ENCODE results near the gene SPATA31D3.
"Not testable (repeated sequence)": the region's sequence is repeated elsewhere in the genome, so short reads cannot be mapped to it uniquely, and the experiment has no call there.

Gene SPATA31D3

GRCh38 chr9:81943393-81943792 is at the start of gene SPATA31D3:
SPATA31D3 (plus strand) TSS chr9:81943500; CDS start chr9:81943586, 86 bp downstream.
- DNase-seq, result not testable (repeated sequence)

GRCh38 chr9:81893929-81894328 is 49.4 kb upstream of the SPATA31D3 start:
- DNase-seq, result no peak

GRCh38 chr9:81894891-81895290 is 48.4 kb upstream of the SPATA31D3 start:
- no peak for DNase-seq

GRCh38 chr9:81896070-81896469 is 47.2 kb upstream of the SPATA31D3 start:
- DNase-seq, result no peak

GRCh38 chr9:81898851-81899250 is 44.4 kb upstream of the SPATA31D3 start:
- DNase-seq, result no peak

- no peak for DNase-seq
Measured at GRCh38 chr9:81902196-81902595, 41.1 kb upstream of the SPATA31D3 start.

GRCh38 chr9:81902626-81903025 is 40.7 kb upstream of the SPATA31D3 start:
- no peak for DNase-seq

- DNase-seq, result no peak
Measured at GRCh38 chr9:81906671-81907070, 36.6 kb upstream of the SPATA31D3 start.

- DNase-seq, result no peak
Measured at GRCh38 chr9:81912135-81912534, 31.2 kb upstream of the SPATA31D3 start.

GRCh38 chr9:81915801-81916505 is 27.3 kb upstream of the SPATA31D3 start:
- no peak for DNase-seq

GRCh38 chr9:81918507-81918906 is 24.8 kb upstream of the SPATA31D3 start:
- not testable (repeated sequence) for DNase-seq

- not testable (repeated sequence) for DNase-seq
Measured at GRCh38 chr9:81928305-81928704, 15.0 kb upstream of the SPATA31D3 start, which contains the start of gene SPATA31D4. SPATA31D4 (plus strand) TSS chr9:81928428; CDS start chr9:81928514, 86 bp downstream.

- DNase-seq, result not testable (repeated sequence)
Measured at GRCh38 chr9:81930147-81930546, 13.2 kb upstream of the SPATA31D3 start.

GRCh38 chr9:81933547-81933946 is 9.8 kb upstream of the SPATA31D3 start:
- not testable (repeated sequence) for DNase-seq

GRCh38 chr9:81948650-81949049 is 5.3 kb downstream of the SPATA31D3 start:
- DNase-seq, result not testable (repeated sequence)

GRCh38 chr9:81953096-81953495 is 9.8 kb downstream of the SPATA31D3 start:
- DNase-seq, result no peak

- no peak for DNase-seq
Measured at GRCh38 chr9:81955625-81956024, 12.3 kb downstream of the SPATA31D3 start.

- DNase-seq, result no peak
Measured at GRCh38 chr9:81964218-81965171, 21.2 kb downstream of the SPATA31D3 start.

GRCh38 chr9:81968026-81968425 is 24.7 kb downstream of the SPATA31D3 start:
- no peak for DNase-seq

- no peak for DNase-seq
Measured at GRCh38 chr9:81969971-81970370, 26.7 kb downstream of the SPATA31D3 start.

- no peak for DNase-seq
Measured at GRCh38 chr9:81971727-81972126, 28.4 kb downstream of the SPATA31D3 start.

- DNase-seq, result no peak
Measured at GRCh38 chr9:81974764-81975163, 31.5 kb downstream of the SPATA31D3 start.

GRCh38 chr9:81976351-81976750 is 33.1 kb downstream of the SPATA31D3 start:
- DNase-seq, result no peak

- no peak for DNase-seq
Measured at GRCh38 chr9:81979196-81979595, 35.9 kb downstream of the SPATA31D3 start.

Measured in NCI-H1930 (cell line).